HepG2 (cell line): Measurements from ENCODE around the gene ENO1. TPM values are rescaled to one million over a fixed set of nuclear protein-coding genes. Genes with fewer than 3 reads are reported as not detected.
A peak's percentile ranks its signal among the peaks of the same experiment; 100 is the strongest.

ENCODE experiments used
- FOXO1 ChIP-seq: sonication (generic); formaldehyde crosslinking; IDR thresholded peaks from 2 replicates; pipeline ENCODE4 v1.4.0; 2020; ENCODE audit warnings: missing genetic modification reagents
- GATAD1 ChIP-seq: IDR thresholded peaks from 2 replicates; pipeline ENCODE4 v1.6.1; 2016; ENCODE audit warnings: missing genetic modification reagents, missing compliant biosample characterization
- JUND ChIP-seq: sonication (generic); formaldehyde crosslinking; IDR thresholded peaks from 2 replicates; pipeline ENCODE4 v1.8.0; 2022; ENCODE audit warnings: mild to moderate bottlenecking, missing genetic modification reagents
- MED1 ChIP-seq: sonication (generic); formaldehyde crosslinking; IDR thresholded peaks from 2 replicates; pipeline ENCODE4 v1.4.0; 2020; ENCODE audit warnings: missing genetic modification reagents
- NR1H2 ChIP-seq: sonication (generic); formaldehyde crosslinking; IDR thresholded peaks from 2 replicates; pipeline ENCODE4 v1.8.1; 2022; ENCODE audit warnings: low read depth, missing genetic modification reagents, borderline replicate concordance
- NR2C2 ChIP-seq: sonication (generic); formaldehyde crosslinking; IDR thresholded peaks from 2 replicates; pipeline ENCODE4 v1.4.0; 2020; ENCODE audit warnings: missing genetic modification reagents, mild to moderate bottlenecking, moderate library complexity, borderline replicate concordance
- NR2F1 ChIP-seq, 2 experiments: fragments of 450-650 bp in 1 of 2; formaldehyde crosslinking in 1 of 2; IDR thresholded peaks; 2 replicates each; pipeline versions ENCODE4 v1.5.0 to v1.6.1; 2016 to 2020; ENCODE audit warnings: mild to moderate bottlenecking in 1 of 2, missing compliant biosample characterization in 1 of 2, missing genetic modification reagents in 1 of 2, moderate library complexity in 1 of 2
- RFX3 ChIP-seq: IDR thresholded peaks from 2 replicates; pipeline ENCODE4 v1.6.1; 2016; ENCODE audit warnings: missing biosample characterization, missing genetic modification reagents
- SAFB2 ChIP-seq: sonication (generic); formaldehyde crosslinking; IDR thresholded peaks from 2 replicates; pipeline ENCODE4 v1.5.1; 2020; ENCODE audit warnings: missing genetic modification reagents, low read depth, mild to moderate bottlenecking, borderline replicate concordance
- SRF ChIP-seq: IDR thresholded peaks from 2 replicates; pipeline ENCODE4 v1.6.1; 2011; ENCODE audit warnings: mild to moderate bottlenecking, low read depth, low read length, moderate library complexity
- ZNF644 ChIP-seq: IDR thresholded peaks from 2 replicates; pipeline ENCODE4 v1.6.1; 2016; ENCODE audit warnings: low read depth
- ZSCAN20 ChIP-seq: sonication (generic); formaldehyde crosslinking; IDR thresholded peaks from 2 replicates; pipeline ENCODE4 v1.4.0; 2020; ENCODE audit warnings: missing genetic modification reagents, mild to moderate bottlenecking, borderline replicate concordance
- polyA plus RNA-seq, 8 experiments: library from polyadenylated mRNA; depleted of rRNA in 3 of 8; stranded (reverse) in 7 of 8; unstranded in 1 of 8; fragments of >200 nt; fragmentation: Illumina TruSeq in 4 of 8; extraction: Trizol in 4 of 8; gene quantifications; 2 replicates each; pipeline versions ENCODE4 v1.2.1 to v1.2.3, GENCODE V29; 2011 to 2016; ENCODE audit warnings: low read depth in 4 of 8, missing spikeins in 1 of 8, mixed read lengths in 1 of 8; ENCODE audit not compliant: insufficient read depth in 1 of 8
- total RNA-seq, 5 experiments: library from RNA; depleted of rRNA; stranded (reverse); fragments of >200 nt; fragmentation: Illumina TruSeq; extraction: Trizol; gene quantifications; 2 replicates each; pipeline ENCODE4 v1.2.3, GENCODE V29; 2016; ENCODE audit warnings: low read depth in 1 of 5
- TF ChIP-seq, protein P1 (sequence below): sonication (generic); formaldehyde crosslinking; IDR thresholded peaks from 2 replicates; pipeline ENCODE4 v1.4.0; 2020; ENCODE audit warnings: missing genetic modification reagents, borderline replicate concordance
- TF ChIP-seq, protein P2 (sequence below): sonication (generic); formaldehyde crosslinking; IDR thresholded peaks from 2 replicates; pipeline ENCODE4 v1.8.1; 2023; ENCODE audit warnings: mild to moderate bottlenecking, moderate library complexity, missing genetic modification reagents
- TF ChIP-seq, protein P3 (sequence below): sonication (generic); formaldehyde crosslinking; IDR thresholded peaks from 2 replicates; pipeline ENCODE4 v1.5.0; 2020; ENCODE audit warnings: mild to moderate bottlenecking, missing genetic modification reagents
- TF ChIP-seq, protein P4 (sequence below): sonication (generic); formaldehyde crosslinking; IDR thresholded peaks from 2 replicates; pipeline ENCODE4 v1.4.0; 2020; ENCODE audit warnings: missing genetic modification reagents
- TF ChIP-seq, protein P5 (sequence below): sonication (generic); formaldehyde crosslinking; IDR thresholded peaks from 2 replicates; pipeline ENCODE4 v1.5.1; 2020; ENCODE audit warnings: mild to moderate bottlenecking, missing genetic modification reagents, borderline replicate concordance

ENO1 gene
- total and polyA plus RNA-seq, 2 of the 13 experiments (the other 11 are each of a cell fraction or from before 2014, with no cell fraction given), result 1,559 to 3,103 TPM

DNA sequence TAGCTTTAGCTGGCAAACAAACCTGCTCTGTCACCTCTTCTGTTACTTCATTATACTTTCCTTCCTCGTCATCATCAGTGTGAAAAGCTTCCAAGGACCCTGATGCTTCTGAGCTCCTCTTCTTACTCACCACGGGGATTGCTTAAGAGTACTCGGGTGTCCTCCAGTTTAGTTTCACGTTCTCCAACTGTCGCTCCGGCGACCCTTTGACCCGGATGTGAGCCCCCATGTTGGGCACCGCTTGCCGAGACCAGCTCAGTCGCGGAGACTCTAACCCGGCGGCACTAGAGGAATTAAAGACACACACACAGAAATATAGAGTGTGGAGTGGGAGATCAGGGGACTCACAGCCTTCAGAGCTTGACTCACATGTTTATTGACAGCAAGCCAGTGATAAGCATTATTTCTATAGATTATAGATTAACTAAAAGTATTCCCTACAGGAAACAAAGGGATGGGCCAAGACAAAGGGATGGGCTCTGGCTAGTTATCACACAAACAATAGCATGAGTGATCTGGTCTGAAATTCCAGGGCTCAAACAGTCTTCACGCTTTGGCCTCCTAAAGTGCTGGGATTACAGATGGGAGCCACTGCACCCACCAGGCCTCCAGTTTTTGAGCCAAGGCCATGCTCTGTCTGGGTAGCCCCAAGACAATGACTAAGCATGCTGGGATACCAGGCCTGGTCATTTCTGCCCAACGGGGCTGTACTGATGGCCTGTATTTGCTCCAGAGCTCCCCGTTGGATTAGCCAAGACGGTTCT is 30.1 kb upstream of the ENO1 start (continued):
- TF ChIP-seq, protein P1, sequence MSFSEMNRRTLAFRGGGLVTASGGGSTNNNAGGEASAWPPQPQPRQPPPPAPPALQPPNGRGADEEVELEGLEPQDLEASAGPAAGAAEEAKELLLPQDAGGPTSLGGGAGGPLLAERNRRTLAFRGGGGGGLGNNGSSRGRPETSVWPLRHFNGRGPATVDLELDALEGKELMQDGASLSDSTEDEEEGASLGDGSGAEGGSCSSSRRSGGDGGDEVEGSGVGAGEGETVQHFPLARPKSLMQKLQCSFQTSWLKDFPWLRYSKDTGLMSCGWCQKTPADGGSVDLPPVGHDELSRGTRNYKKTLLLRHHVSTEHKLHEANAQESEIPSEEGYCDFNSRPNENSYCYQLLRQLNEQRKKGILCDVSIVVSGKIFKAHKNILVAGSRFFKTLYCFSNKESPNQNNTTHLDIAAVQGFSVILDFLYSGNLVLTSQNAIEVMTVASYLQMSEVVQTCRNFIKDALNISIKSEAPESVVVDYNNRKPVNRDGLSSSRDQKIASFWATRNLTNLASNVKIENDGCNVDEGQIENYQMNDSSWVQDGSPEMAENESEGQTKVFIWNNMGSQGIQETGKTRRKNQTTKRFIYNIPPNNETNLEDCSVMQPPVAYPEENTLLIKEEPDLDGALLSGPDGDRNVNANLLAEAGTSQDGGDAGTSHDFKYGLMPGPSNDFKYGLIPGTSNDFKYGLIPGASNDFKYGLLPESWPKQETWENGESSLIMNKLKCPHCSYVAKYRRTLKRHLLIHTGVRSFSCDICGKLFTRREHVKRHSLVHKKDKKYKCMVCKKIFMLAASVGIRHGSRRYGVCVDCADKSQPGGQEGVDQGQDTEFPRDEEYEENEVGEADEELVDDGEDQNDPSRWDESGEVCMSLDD (CRISPR knock-in tag), result no peak
- TF ChIP-seq NR2F1 (CRISPR knock-in tag; IDR thresholded peaks at IDR 0.05), result 0 out of 4 replicates have a peak, but pooled peaks of 1 of the 2 experiments have one; percentile 32
- TF ChIP-seq GATAD1 (CRISPR knock-in tag), result no peak
- no peak for TF ChIP-seq ZSCAN20 (CRISPR knock-in tag)
- TF ChIP-seq, protein P2, sequence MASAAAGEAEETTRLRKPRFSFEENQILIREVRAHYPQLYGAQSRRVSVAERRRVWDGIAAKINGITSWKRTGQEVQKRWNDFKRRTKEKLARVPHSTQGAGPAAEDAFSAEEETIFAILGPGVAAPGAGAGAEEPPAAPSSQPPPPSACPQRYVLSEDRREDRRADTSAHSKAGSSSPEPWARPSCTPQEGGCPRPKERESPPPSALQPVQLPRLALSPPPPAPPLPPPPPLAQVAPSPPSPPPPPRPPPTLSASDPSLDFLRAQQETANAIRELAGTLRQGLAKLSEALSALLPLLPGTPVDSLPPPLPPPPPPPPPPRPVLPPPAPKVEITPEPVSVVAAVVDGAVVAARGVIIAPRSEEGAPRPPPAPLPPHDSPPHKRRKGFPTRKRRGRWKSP (CRISPR knock-in tag), result no peak
- TF ChIP-seq MED1 (CRISPR knock-in tag), result no peak
- no peak for TF ChIP-seq JUND (CRISPR knock-in tag)
- TF ChIP-seq SAFB2 (CRISPR knock-in tag), result no peak
- peak; percentile 75 for TF ChIP-seq NR2C2 (CRISPR knock-in tag)
- TF ChIP-seq, protein P3, sequence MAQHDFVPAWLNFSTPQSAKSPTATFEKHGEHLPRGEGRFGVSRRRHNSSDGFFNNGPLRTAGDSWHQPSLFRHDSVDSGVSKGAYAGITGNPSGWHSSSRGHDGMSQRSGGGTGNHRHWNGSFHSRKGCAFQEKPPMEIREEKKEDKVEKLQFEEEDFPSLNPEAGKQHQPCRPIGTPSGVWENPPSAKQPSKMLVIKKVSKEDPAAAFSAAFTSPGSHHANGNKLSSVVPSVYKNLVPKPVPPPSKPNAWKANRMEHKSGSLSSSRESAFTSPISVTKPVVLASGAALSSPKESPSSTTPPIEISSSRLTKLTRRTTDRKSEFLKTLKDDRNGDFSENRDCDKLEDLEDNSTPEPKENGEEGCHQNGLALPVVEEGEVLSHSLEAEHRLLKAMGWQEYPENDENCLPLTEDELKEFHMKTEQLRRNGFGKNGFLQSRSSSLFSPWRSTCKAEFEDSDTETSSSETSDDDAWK (CRISPR knock-in tag), result no peak
- no peak for TF ChIP-seq RFX3
- peak; percentile 39; the same call in 1 of the 2 replicates for TF ChIP-seq ZNF644 (CRISPR knock-in tag)
- TF ChIP-seq, protein P4, sequence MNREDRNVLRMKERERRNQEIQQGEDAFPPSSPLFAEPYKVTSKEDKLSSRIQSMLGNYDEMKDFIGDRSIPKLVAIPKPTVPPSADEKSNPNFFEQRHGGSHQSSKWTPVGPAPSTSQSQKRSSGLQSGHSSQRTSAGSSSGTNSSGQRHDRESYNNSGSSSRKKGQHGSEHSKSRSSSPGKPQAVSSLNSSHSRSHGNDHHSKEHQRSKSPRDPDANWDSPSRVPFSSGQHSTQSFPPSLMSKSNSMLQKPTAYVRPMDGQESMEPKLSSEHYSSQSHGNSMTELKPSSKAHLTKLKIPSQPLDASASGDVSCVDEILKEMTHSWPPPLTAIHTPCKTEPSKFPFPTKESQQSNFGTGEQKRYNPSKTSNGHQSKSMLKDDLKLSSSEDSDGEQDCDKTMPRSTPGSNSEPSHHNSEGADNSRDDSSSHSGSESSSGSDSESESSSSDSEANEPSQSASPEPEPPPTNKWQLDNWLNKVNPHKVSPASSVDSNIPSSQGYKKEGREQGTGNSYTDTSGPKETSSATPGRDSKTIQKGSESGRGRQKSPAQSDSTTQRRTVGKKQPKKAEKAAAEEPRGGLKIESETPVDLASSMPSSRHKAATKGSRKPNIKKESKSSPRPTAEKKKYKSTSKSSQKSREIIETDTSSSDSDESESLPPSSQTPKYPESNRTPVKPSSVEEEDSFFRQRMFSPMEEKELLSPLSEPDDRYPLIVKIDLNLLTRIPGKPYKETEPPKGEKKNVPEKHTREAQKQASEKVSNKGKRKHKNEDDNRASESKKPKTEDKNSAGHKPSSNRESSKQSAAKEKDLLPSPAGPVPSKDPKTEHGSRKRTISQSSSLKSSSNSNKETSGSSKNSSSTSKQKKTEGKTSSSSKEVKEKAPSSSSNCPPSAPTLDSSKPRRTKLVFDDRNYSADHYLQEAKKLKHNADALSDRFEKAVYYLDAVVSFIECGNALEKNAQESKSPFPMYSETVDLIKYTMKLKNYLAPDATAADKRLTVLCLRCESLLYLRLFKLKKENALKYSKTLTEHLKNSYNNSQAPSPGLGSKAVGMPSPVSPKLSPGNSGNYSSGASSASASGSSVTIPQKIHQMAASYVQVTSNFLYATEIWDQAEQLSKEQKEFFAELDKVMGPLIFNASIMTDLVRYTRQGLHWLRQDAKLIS (CRISPR knock-in tag), result no peak
- TF ChIP-seq, protein P5, sequence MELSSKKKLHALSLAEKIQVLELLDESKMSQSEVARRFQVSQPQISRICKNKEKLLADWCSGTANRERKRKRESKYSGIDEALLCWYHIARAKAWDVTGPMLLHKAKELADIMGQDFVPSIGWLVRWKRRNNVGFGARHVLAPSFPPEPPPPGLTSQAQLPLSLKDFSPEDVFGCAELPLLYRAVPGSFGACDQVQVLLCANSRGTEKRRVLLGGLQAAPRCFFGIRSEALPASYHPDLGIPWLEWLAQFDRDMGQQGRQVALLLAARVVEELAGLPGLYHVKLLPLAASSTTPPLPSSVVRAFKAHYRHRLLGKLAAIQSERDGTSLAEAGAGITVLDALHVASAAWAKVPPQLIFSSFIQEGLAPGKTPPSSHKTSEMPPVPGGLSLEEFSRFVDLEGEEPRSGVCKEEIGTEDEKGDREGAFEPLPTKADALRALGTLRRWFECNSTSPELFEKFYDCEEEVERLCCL (CRISPR knock-in tag), result no peak
- TF ChIP-seq FOXO1 (CRISPR knock-in tag), result no peak
- TF ChIP-seq NR1H2, result no peak
- TF ChIP-seq SRF, result no peak
